ENCODE measurements around the gene RAVER1. TPM values are rescaled to one million over a fixed set of nuclear protein-coding genes. Genes with fewer than 3 reads are reported as not detected.

The RAVER1 gene
- total RNA-seq, 4 donors from 2014 or later: 7.4 to 42.4 (median 16.4) TPM

DNA sequence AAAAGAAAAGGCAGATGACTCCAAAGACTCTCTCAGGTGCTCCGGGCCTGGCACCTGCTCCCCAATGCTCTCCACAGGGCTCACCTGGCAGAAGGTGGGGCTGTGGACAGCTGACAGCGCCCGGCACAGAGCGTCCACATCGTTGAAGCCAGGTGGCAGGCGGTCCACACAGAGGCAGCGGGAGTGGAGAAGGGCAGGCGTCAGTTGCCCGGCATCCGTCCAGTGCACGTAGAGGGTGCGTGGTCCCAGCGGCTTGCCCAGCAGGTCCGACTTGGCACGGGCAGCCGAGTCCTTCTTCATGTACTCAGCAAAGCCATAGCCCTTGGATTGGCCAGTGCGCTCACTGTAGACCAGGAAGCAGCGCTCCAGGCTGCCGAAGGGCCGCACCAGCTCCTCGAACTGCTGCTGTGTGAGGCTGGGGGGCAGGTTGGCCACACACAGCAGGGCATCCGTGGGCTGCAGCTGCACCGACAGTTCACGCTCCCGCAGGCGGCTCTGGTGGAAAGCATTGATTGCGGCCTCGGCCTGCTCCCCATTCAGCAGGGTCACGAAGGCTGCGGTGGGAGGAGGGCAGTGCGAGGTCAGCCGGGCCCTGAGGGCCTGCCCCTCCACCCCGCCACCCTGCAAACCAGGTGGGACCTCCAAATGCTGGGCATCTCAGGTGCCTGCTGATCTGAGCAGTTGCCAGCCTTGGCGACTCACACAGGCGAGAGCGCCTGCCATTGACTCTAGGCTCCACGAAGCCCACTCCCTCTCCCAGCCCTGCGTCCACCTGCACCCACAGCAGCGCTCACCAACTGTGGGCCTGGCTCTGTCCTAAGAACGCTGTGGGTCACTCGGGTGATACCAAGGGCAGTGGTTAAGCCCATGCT lies 4.5 kb downstream of the RAVER1 start:
- DNase-seq: no peak
- intact Hi-C loops (cut with DNase I; ENCODE audit: low total_unique reads): no loop called here
- Histone ChIP-seq H3K4me3 (no peak overlapping the region), H3K9me3 (no peaks in the 10 kb centered on the region), H3K27me3 (no peaks in the 10 kb centered on the region), H3K27ac (no peak overlapping the region), H3K4me1 (peaks cover 0 to 5% of the 10 kb centered on the region in 2 donors), H3K36me3 (no peaks in the 10 kb centered on the region)
- no peak for TF ChIP-seq POLR2A (IDR thresholded peaks at IDR 0.05)
- TF ChIP-seq, protein P1, sequence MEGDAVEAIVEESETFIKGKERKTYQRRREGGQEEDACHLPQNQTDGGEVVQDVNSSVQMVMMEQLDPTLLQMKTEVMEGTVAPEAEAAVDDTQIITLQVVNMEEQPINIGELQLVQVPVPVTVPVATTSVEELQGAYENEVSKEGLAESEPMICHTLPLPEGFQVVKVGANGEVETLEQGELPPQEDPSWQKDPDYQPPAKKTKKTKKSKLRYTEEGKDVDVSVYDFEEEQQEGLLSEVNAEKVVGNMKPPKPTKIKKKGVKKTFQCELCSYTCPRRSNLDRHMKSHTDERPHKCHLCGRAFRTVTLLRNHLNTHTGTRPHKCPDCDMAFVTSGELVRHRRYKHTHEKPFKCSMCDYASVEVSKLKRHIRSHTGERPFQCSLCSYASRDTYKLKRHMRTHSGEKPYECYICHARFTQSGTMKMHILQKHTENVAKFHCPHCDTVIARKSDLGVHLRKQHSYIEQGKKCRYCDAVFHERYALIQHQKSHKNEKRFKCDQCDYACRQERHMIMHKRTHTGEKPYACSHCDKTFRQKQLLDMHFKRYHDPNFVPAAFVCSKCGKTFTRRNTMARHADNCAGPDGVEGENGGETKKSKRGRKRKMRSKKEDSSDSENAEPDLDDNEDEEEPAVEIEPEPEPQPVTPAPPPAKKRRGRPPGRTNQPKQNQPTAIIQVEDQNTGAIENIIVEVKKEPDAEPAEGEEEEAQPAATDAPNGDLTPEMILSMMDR (IDR thresholded peaks at IDR 0.05): no peak

DNA sequence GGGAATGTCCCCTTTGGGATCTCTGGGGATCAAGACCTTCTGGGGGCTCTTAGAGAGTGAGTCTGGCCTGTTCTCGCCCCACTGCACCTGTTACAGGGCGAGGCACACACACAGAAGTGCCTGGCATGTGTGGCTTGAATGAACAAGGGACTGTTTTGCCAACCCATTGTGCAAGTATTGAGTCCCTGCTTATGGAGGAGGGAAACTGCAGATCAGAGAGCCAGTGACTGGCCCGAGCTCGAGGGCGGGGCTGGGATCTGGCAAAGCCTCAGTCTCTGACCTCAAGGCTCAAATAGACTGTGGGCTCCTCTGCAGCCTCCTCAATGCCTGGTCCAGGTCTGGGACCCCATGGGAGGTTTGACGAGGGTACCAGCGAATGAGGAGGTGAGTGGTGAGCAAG lies 5.5 kb downstream of the RAVER1 start:
- H3K27me3 ChIP-seq: no peaks in the 10 kb centered on the region
- no peaks in the 10 kb centered on the region for H3K36me3 ChIP-seq
- TF ChIP-seq POLR2A (IDR thresholded peaks at IDR 0.05): no peak
- TF ChIP-seq, protein P1 (IDR thresholded peaks at IDR 0.05): no peak
- DNase-seq: no peak
- H3K27ac ChIP-seq: no peak overlapping the region
- no peak overlapping the region for H3K4me3 ChIP-seq
- intact Hi-C loops (cut with DNase I; ENCODE audit: low total_unique reads): no loop called here
- no peaks in the 10 kb centered on the region for H3K9me3 ChIP-seq
- H3K4me1 ChIP-seq: peaks cover 0 to 5% of the 10 kb centered on the region in 2 donors

GRCh38 chr19:10325732-10326131 lies 7.6 kb downstream of the RAVER1 start:
- no peaks in the 10 kb centered on the region for H3K4me1 ChIP-seq
- no peak for DNase-seq
- no peaks in the 10 kb centered on the region for H3K9me3 ChIP-seq
- TF ChIP-seq, protein P1 (IDR thresholded peaks at IDR 0.05): no peak
- TF ChIP-seq POLR2A (IDR thresholded peaks at IDR 0.05): no peak
- no peaks in the 10 kb centered on the region for H3K36me3 ChIP-seq
- no peak overlapping the region for H3K27ac ChIP-seq
- intact Hi-C loops (cut with DNase I; ENCODE audit: low total_unique reads): no loop called here
- no peaks in the 10 kb centered on the region for H3K27me3 ChIP-seq
- no peak overlapping the region for H3K4me3 ChIP-seq

- intact Hi-C loops (cut with DNase I; ENCODE audit: low total_unique reads): no loop called here
- H3K4me3 ChIP-seq: no peak overlapping the region
- DNase-seq: no peak
- no peaks in the 10 kb centered on the region for H3K27me3 ChIP-seq
- H3K4me1 ChIP-seq: no peaks in the 10 kb centered on the region
- no peaks in the 10 kb centered on the region for H3K9me3 ChIP-seq
- no peak overlapping the region for H3K27ac ChIP-seq
- no peaks in the 10 kb centered on the region for H3K36me3 ChIP-seq
- TF ChIP-seq, protein P1 (IDR thresholded peaks at IDR 0.05): no peak
- no peak for TF ChIP-seq POLR2A (IDR thresholded peaks at IDR 0.05)
Observed at GRCh38 chr19:10321874-10322835, 11.2 kb downstream of the RAVER1 start.

Measured in uterus (tissue), 4 donors.